Type B pancreatic cell (in vitro differentiated cells): ENCODE results near the gene NPAS3. TPM values are rescaled to one million over a fixed set of nuclear protein-coding genes. Genes with fewer than 3 reads are reported as not detected.

Experiments used
- DNase-seq: peaks from one replicate; pipeline ENCODE4 v3.0.0; 2021; ENCODE audit warnings: mixed read lengths; ENCODE audit not compliant: unreplicated experiment; ENCODE audit errors: extremely low spot score
- H3K27ac Mint-ChIP-seq: 2 replicates; pipeline ENCODE4 v1.8.0; 2021; ENCODE audit warnings: mild to moderate bottlenecking, mixed read lengths
- H3K27me3 Mint-ChIP-seq: 2 replicates; pipeline ENCODE4 v1.8.0; 2021; ENCODE audit warnings: mixed read lengths
- H3K36me3 Mint-ChIP-seq: 2 replicates; pipeline ENCODE4 v1.8.0; 2021; ENCODE audit warnings: mixed read lengths
- H3K4me1 Mint-ChIP-seq: one replicate; pipeline ENCODE4 v1.8.0; 2021; ENCODE audit warnings: mixed read lengths; ENCODE audit not compliant: unreplicated experiment
- H3K4me3 Mint-ChIP-seq: 2 replicates; pipeline ENCODE4 v1.8.0; 2021; ENCODE audit warnings: mild to moderate bottlenecking, mixed read lengths
- H3K9me3 Mint-ChIP-seq: 2 replicates; pipeline ENCODE4 v1.8.0; 2021; ENCODE audit warnings: mixed read lengths
- CTCF ChIP-seq: fragments of 200-600 bp; sonication (generic); conservative IDR thresholded peaks from 2 replicates; pipeline ENCODE4 v1.5.0; 2021; ENCODE audit warnings: antibody characterized with exemption, mild to moderate bottlenecking
- total RNA-seq: library from RNA; stranded (reverse); gene quantifications from 2 replicates; pipeline ENCODE4 v1.2.1, GENCODE V29; 2021; ENCODE audit warnings: low replicate concordance

The NPAS3 gene
- total RNA-seq, 1 donor from 2014 or later: 8.7 TPM

- H3K27ac Mint-ChIP-seq: no peak overlapping the region
- H3K9me3 Mint-ChIP-seq: no peaks in the 10 kb centered on the region
- no peaks in the 10 kb centered on the region for H3K27me3 Mint-ChIP-seq
- peaks cover 40% of the 10 kb centered on the region for H3K4me1 Mint-ChIP-seq
- H3K4me3 Mint-ChIP-seq: peak overlapping the region; percentile 21
- TF ChIP-seq CTCF: no peak
- no peaks in the 10 kb centered on the region for H3K36me3 Mint-ChIP-seq
- no peak for DNase-seq
Observed at GRCh38 chr14:33567731-33568130, 629.1 kb downstream of the NPAS3 start.

- no peak for TF ChIP-seq CTCF
- H3K36me3 Mint-ChIP-seq: no peaks in the 10 kb centered on the region
- H3K27me3 Mint-ChIP-seq: peaks cover 7% of the 10 kb centered on the region
- H3K4me3 Mint-ChIP-seq: no peak overlapping the region
- peaks cover 40% of the 10 kb centered on the region for H3K4me1 Mint-ChIP-seq
- no peak overlapping the region for H3K27ac Mint-ChIP-seq
- DNase-seq: no peak
- H3K9me3 Mint-ChIP-seq: peaks cover 7% of the 10 kb centered on the region
Observed at GRCh38 chr14:33568935-33569579, 630.4 kb downstream of the NPAS3 start.

- no peaks in the 10 kb centered on the region for H3K36me3 Mint-ChIP-seq
- no peak for DNase-seq
- H3K4me1 Mint-ChIP-seq: peaks cover 30% of the 10 kb centered on the region
- no peak for TF ChIP-seq CTCF
- peak overlapping the region; percentile 15 for H3K4me3 Mint-ChIP-seq
- H3K27me3 Mint-ChIP-seq: peaks cover 11% of the 10 kb centered on the region
- no peak overlapping the region for H3K27ac Mint-ChIP-seq
- peaks cover 7% of the 10 kb centered on the region for H3K9me3 Mint-ChIP-seq
Observed at GRCh38 chr14:33569821-33570687, 631.4 kb downstream of the NPAS3 start.

- H3K27ac Mint-ChIP-seq: no peak overlapping the region
- peaks cover 15% of the 10 kb centered on the region for H3K27me3 Mint-ChIP-seq
- no peaks in the 10 kb centered on the region for H3K36me3 Mint-ChIP-seq
- peaks cover 27% of the 10 kb centered on the region for H3K4me1 Mint-ChIP-seq
- H3K9me3 Mint-ChIP-seq: peaks cover 7% of the 10 kb centered on the region
- H3K4me3 Mint-ChIP-seq: no peak overlapping the region
- DNase-seq: no peak
- no peak for TF ChIP-seq CTCF
Observed at GRCh38 chr14:33570694-33571310, 632.1 kb downstream of the NPAS3 start.

GRCh38 chr14:33573301-33573880 is 634.7 kb downstream of the NPAS3 start:
- Mint-ChIP-seq H3K27ac (no peak overlapping the region), H3K4me1 (peaks cover 16% of the 10 kb centered on the region), H3K36me3 (no peaks in the 10 kb centered on the region), H3K9me3 (peaks cover 7% of the 10 kb centered on the region), H3K27me3 (peaks cover 15% of the 10 kb centered on the region), H3K4me3 (no peak overlapping the region)
- TF ChIP-seq CTCF: no peak
- no peak for DNase-seq
